ENCODE data around the gene MLKL.

- TF ChIP-seq EZH2phosphoT487 (IDR thresholded peaks at IDR 0.05; ENCODE audit: low read depth) = no peak
- TF ChIP-seq, protein P1, sequence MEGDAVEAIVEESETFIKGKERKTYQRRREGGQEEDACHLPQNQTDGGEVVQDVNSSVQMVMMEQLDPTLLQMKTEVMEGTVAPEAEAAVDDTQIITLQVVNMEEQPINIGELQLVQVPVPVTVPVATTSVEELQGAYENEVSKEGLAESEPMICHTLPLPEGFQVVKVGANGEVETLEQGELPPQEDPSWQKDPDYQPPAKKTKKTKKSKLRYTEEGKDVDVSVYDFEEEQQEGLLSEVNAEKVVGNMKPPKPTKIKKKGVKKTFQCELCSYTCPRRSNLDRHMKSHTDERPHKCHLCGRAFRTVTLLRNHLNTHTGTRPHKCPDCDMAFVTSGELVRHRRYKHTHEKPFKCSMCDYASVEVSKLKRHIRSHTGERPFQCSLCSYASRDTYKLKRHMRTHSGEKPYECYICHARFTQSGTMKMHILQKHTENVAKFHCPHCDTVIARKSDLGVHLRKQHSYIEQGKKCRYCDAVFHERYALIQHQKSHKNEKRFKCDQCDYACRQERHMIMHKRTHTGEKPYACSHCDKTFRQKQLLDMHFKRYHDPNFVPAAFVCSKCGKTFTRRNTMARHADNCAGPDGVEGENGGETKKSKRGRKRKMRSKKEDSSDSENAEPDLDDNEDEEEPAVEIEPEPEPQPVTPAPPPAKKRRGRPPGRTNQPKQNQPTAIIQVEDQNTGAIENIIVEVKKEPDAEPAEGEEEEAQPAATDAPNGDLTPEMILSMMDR (IDR thresholded peaks at IDR 0.05; ENCODE audit: low read depth, low read length) = no peak
These were observed 4.9 kb downstream of the MLKL start for GRCh38 chr16:74695450-74696422.

Data from OCI-LY3 (cell line).